Measurements from ENCODE around the gene SIGLEC1.

The SIGLEC1 gene

DNA sequence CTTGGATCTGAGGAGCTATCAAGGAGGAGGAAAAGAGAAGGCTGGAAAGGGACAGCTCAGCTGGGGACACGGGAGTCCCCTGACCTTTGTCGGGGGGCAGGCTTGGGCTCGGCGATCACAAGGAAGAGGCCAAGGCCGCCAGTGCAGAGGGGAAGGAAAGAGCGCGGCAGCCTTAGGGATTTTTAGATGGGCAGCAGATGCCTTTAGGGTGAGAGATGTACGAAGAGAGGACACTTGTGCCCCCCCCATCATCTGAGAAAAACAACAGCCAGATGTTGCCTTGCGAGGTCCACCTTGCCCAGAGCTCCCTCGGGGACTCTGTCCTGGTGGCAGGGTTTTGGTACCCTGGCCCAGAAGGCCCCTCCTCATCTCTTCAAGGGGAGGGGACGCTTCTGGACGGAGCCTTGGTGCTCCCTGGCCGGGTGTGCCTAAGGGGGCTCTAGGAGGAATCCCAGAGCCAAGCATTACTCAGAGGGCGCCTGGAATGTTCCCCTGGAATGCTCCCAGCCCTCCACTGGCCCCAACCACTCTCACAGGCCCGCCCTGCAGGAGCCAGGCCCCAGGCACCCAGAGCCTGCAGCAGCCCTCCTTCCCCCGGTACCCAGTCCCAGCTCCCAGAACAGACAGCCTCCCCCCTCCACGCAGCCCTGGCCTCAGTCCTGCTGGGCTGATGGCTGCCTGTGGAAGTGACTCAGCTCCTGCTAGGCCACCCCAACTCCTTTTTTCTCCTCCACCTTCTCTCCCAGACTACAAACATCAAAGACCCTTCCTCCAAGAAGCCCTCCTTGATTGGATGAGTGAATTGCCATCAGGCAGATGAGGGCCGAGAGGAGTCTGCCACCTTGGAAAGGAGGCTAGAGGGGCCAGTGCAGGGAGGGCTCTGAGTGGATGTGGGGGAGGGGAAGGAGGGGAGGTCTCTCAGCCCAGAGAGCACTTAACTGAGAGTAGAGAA is 32.4 kb downstream of the SIGLEC1 start:
- DNase-seq (ENCODE audit: low read depth in 2 of 2): no peak

DNA sequence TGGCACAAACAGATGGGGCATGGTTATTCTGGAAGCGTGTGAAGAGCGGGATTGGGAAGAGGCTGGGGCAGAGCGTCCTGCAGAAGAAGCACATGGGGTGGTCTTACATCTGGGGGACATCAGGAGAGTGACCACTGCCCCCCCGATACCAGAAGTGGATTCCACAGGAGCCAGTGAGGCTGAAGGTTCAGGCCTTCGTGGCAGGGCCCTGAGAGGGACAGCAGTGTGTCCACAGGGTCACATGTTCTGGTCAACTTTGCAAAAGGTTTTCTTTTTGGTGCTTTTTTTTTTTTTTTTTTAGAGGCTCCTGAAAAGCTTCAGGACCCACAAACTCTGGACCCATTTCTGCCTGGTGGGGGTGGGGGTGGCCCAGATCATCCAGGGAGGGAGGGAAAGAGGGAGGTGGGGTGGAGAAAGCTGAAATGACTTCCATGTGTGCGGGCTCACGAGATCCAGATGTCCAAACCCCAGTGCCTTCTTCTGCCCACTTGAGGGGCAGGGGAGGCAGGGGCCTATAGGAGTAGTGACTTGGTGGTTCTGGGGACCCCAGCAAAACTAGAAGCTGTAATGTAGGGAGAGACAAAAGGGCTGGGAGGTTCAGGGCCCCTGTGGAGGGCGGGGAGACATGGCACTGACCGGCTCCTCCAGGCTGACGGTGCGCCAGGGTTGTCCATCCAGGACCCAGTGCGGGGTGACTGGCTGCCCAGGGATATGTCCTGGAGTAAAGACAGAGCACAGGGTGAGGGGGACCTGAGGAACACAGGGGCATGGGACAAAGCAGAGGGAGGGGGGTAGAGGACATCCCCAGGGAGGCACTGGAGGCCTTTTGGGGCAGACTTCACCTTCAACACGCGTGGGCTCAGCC is 33.3 kb downstream of the SIGLEC1 start:
- no peak for DNase-seq (ENCODE audit: low read depth in 2 of 2)

GRCh38 chr20:3678198-3678597 is 34.2 kb downstream of the SIGLEC1 start:
- DNase-seq (ENCODE audit: low read depth in 2 of 2): no peak

- DNase-seq (ENCODE audit: low read depth in 2 of 2): no peak
Observed at GRCh38 chr20:3677733-3678132, 34.7 kb downstream of the SIGLEC1 start.

- no peak for DNase-seq (ENCODE audit: low read depth in 2 of 2)
Observed at GRCh38 chr20:3674995-3675900, 37.2 kb downstream of the SIGLEC1 start.

DNA sequence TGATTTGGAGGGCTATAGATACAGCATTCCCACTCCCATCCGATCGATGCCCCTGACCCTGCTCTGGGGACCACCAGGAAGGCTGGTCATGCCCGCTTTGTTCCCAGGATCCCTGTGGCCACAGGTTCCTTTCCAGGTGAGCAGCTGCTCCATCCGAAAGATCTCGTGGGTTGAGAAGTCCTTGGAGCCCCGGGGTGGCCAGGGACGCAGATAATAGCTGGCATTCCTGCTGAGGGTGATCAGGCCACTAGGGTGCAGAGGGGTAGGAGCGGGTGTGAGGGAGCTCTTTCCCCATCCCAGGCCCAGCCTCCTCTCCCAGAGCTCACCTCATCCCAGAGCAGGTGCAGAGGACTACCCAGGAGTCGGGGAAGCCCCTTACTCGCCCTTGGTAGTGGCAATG is 38.0 kb downstream of the SIGLEC1 start:
- no peak for DNase-seq (ENCODE audit: low read depth in 2 of 2)

- no peak for DNase-seq (ENCODE audit: low read depth in 2 of 2)
Observed at GRCh38 chr20:3673221-3674070, 39.0 kb downstream of the SIGLEC1 start.

- no peak for DNase-seq (ENCODE audit: low read depth in 2 of 2)
Observed at GRCh38 chr20:3672547-3673171, 39.7 kb downstream of the SIGLEC1 start.

DNA sequence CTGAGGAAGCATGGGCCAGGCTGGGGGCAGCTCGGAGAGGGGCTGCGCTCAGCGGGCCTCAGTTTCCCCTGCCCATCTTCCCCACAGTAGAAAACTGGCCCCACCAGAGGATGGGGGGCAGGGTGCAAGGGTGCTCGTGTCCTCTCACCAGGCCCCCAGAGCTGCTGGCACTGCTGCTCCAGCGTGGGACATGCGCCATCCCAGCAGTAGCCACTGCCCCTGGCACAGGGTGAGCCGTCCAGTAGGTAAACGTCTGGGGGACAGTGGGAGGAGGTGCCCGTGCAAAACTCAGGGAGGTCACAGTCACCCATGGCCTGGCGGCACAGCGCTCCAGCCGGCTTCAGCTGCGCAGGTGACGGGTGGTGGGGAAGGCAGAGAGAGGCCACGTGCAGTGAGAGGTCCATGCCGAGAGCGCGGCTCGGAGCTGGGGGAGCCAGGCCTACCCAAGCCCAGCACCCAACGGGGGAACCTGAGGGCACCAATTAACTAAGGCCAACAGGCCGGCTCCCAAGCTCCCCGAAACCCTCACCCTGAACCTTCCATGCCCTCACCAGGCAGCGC is 40.3 kb downstream of the SIGLEC1 start:
- DNase-seq (ENCODE audit: low read depth in 2 of 2): no peak

- DNase-seq (ENCODE audit: low read depth in 2 of 2): no peak
Observed at GRCh38 chr20:3670945-3671344, 41.5 kb downstream of the SIGLEC1 start.

GRCh38 chr20:3670511-3670910 is 41.9 kb downstream of the SIGLEC1 start:
- DNase-seq (ENCODE audit: low read depth in 2 of 2): no peak

GRCh38 chr20:3669710-3670367 is 42.6 kb downstream of the SIGLEC1 start:
- no peak for DNase-seq (ENCODE audit: low read depth in 2 of 2)

DNA sequence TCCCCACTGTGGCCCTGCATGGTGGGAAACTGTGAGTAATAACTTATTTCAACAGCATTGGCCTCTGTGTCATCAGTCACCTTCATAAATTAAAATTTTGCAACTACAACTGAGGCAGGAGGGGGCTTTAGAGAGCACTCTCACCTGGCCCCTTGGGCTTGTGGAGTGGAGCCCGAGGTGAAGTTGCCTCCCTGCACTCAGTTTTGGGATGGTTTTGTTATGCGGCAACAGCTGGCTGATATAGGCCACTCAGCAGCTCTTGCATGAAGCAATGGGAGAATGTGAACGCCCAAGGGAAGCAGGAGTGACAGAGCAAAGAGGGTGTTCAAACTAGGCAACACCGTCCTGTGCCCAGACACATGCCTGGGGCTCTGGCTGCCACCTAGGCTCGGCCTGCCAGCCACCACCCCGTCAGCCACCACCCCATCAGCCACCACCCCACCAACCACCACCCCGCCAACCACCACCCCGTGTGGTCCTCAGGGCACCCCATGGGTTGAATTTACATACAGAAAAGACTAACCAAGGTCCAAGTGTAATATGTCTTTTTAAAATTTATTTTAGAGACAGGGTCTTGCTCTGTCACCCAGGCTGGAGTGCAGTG is 44.9 kb downstream of the SIGLEC1 start:
- DNase-seq (ENCODE audit: low read depth in 2 of 2): no peak

DNA sequence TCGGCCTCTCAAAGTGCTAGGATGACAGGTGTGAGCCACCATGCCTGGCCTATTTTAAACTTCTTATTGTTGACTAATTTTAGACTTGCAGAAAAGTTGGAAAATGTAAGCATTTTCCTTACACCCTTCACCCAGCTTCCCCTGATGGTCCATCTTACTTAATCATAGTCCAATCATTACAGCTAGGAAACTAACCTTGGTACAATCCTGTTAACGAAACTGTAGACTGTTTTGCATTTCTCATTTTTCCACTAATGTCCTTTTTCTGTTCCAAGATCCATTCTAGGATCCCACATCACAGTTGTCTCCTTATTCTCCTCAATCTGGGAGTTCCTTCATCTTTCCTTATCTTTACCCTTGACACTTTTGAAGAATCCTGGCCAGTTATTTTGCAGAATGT is 48.5 kb downstream of the SIGLEC1 start:
- DNase-seq (ENCODE audit: low read depth in 2 of 2): no peak

DNA sequence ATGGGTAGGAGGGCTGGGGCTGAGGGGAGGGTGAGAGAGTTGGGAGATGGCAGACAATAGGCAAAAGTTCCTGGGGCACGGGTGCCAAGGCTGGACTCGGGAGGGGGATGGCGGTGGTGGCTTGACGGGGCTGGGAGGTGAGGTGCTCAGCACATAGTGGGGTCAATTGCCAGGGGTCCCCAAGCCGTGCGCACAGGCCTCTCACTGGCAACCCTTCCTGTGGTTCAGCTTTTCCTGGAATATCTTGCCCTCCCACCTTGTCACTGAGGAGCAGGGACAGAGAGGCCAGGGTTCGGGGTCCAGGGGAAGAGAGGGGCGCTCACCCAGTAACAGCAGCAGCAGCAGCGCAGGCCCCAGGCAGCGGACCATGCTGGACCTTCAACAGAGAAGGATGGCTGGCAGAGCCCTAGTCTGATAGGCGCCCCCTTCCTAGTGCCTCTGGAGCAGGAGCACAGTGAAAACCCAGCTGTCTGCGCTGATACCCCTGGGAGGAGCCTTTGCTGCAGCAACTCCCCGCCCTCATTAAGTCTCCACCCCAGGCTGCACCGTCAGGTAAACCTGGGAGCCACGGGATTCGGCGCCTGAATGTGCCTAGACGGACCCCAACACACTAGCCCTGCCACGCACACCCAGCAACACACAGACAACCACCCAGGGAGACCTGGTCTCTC is 49.2 kb downstream of the SIGLEC1 start, which contains the start of gene GFRA4:
Gene GFRA4, minus strand, starts transcription at position 369 of the 671 bp plus-strand sequence. Its CDS starts 0 bp downstream, at position 369.
- no peak for DNase-seq (ENCODE audit: low read depth in 2 of 2)

All from stimulated activated CD8-positive, alpha-beta memory T cell treated with anti-CD3 and anti-CD28 coated beads, Interleukin-7, amount 100 ng/mL, for 4 hours (primary cell).